ENCODE data around the gene CLIC3. TPM values are rescaled to one million over a fixed set of nuclear protein-coding genes. Genes with fewer than 3 reads are reported as not detected.

Gene CLIC3
- total RNA-seq = 100 to 1,000 TPM in 3 of 4 donors, 10 to 100 TPM in 1; 94.8 to 442 (median 200) TPM

- no peak for DNase-seq
Observed at GRCh38 chr9:136996361-136997292, at the start of gene CLIC3. CLIC3 (minus strand) TSS chr9:136996568; CDS start chr9:136996543, 25 bp downstream.

GRCh38 chr9:137045294-137046087, 49.1 kb upstream of the CLIC3 start:
- no peak for DNase-seq
- H3K9me3 ChIP-seq = no peaks in the 10 kb centered on the region
- peaks cover 0 to 73% (median 21%) of the 10 kb centered on the region in 4 donors for H3K27me3 ChIP-seq
- peaks cover 24 to 62% (median 33%) of the 10 kb centered on the region in 3 donors for H3K4me1 ChIP-seq
- H3K36me3 ChIP-seq = peaks cover 0 to 4% (median 0%) of the 10 kb centered on the region in 3 donors
- 0 to 2% methylated on average over 3 to 23 of the region's 96 CpGs for WGBS, 2 donors
- H3K27ac ChIP-seq = peak overlapping the region; percentile 44 to 86 (median 66)
- TF ChIP-seq CTCF (IDR thresholded peaks at IDR 0.05) = no peak
- no peak for TF ChIP-seq POLR2A (IDR thresholded peaks at IDR 0.05)
- peak overlapping the region; percentile 35 to 76 (median 54) for H3K4me3 ChIP-seq
- intact Hi-C loops (cut with DNase I) = loop anchor here (5.0 kb wide), 1 partner anchor 258 kb away; no protein-coding TSS in a partner anchor

More at GRCh38 chr9:136996361-136997292, at the start of gene CLIC3:
- H3K9me3 ChIP-seq = no peaks in the 10 kb centered on the region
- TF ChIP-seq CTCF (IDR thresholded peaks at IDR 0.05) = no peak
- TF ChIP-seq POLR2A (IDR thresholded peaks at IDR 0.05) = peak in 1 of 4 donors; percentile 26
- H3K4me1 ChIP-seq = peaks cover 51 to 87% (median 55%) of the 10 kb centered on the region in 3 donors
- H3K27me3 ChIP-seq = peaks cover 0 to 29% (median 0%) of the 10 kb centered on the region in 4 donors
- WGBS, 2 donors = 15% methylated on average over 3 of the region's 35 CpGs; no CpG with 5 or more reads in 1 of the 2 donors
- peak within 1 kb of the TSS; percentile 31 to 75 (median 50) for H3K4me3 ChIP-seq
- peak within 1 kb of the TSS; percentile 66 to 92 (median 80) for H3K27ac ChIP-seq
- intact Hi-C loops (cut with DNase I) = no loop called here
- peaks cover 0 to 16% (median 0%) of the 10 kb centered on the region in 3 donors for H3K36me3 ChIP-seq

GRCh38 chr9:137044502-137045177, 48.3 kb upstream of the CLIC3 start:
- H3K9me3 ChIP-seq = no peaks in the 10 kb centered on the region
- H3K36me3 ChIP-seq = peaks cover 0 to 12% (median 2%) of the 10 kb centered on the region in 3 donors
- H3K4me1 ChIP-seq = peaks cover 24 to 64% (median 33%) of the 10 kb centered on the region in 3 donors
- H3K4me3 ChIP-seq = peak overlapping the region; percentile 35 to 76 (median 54)
- TF ChIP-seq CTCF (IDR thresholded peaks at IDR 0.05) (no peak), POLR2A (IDR thresholded peaks at IDR 0.05) (no peak)
- H3K27ac ChIP-seq = peak overlapping the region; percentile 11 to 86 (median 71)
- intact Hi-C loops (cut with DNase I) = loop anchor here (5.0 kb wide), 1 partner anchor 257 kb away; no protein-coding TSS in a partner anchor
- H3K27me3 ChIP-seq = peaks cover 0 to 64% (median 20%) of the 10 kb centered on the region in 4 donors
- WGBS, 2 donors = 6 to 7% methylated on average over 6 to 7 of the region's 18 CpGs
- DNase-seq = no peak

GRCh38 chr9:137044037-137044436, 47.7 kb upstream of the CLIC3 start:
- TF ChIP-seq POLR2A (IDR thresholded peaks at IDR 0.05) (no peak), CTCF (IDR thresholded peaks at IDR 0.05) (no peak)
- Histone ChIP-seq H3K4me1 (peaks cover 24 to 58% (median 33%) of the 10 kb centered on the region in 3 donors), H3K27ac (peak overlapping the region; percentile 11 to 86 (median 71)), H3K4me3 (peak overlapping the region in 3 of 4 donors; percentile 48 to 76 (median 60)), H3K36me3 (peaks cover 0 to 18% (median 5%) of the 10 kb centered on the region in 3 donors), H3K9me3 (no peaks in the 10 kb centered on the region), H3K27me3 (peaks cover 0 to 58% (median 15%) of the 10 kb centered on the region in 4 donors)
- intact Hi-C loops (cut with DNase I) = no loop called here
- WGBS, 2 donors = 46% methylated on average over 4 of the region's 12 CpGs; no CpG with 5 or more reads in 1 of the 2 donors
- DNase-seq = no peak

Measured in esophagus squamous epithelium (tissue), 5 donors.